ENCODE data around the gene NPAS3. TPM values are rescaled to one million over a fixed set of nuclear protein-coding genes. Genes with fewer than 3 reads are reported as not detected.

The NPAS3 gene
- total RNA-seq, 4 donors from 2014 or later: 0.13 to 1.1 (median 0.47) TPM; not detected in 1

- no peak overlapping the region for H3K4me3 ChIP-seq
- WGBS, 2 donors: 89 to 92% methylated on average over 4 of the region's 4 CpGs
- no peak for TF ChIP-seq POLR2A (IDR thresholded peaks at IDR 0.05)
- no peak for TF ChIP-seq CTCF (IDR thresholded peaks at IDR 0.05)
- intact Hi-C loops (cut with DNase I): no loop called here
- H3K27ac ChIP-seq: no peak overlapping the region
- DNase-seq: no peak
- no peaks in the 10 kb centered on the region for H3K36me3 ChIP-seq
- H3K4me1 ChIP-seq: no peaks in the 10 kb centered on the region
- no peaks in the 10 kb centered on the region for H3K27me3 ChIP-seq
- H3K9me3 ChIP-seq: no peaks in the 10 kb centered on the region
These were observed 648.1 kb downstream of the NPAS3 start for GRCh38 chr14:33586806-33587205.

GRCh38 chr14:33587791-33588190 is 649.1 kb downstream of the NPAS3 start:
- TF ChIP-seq CTCF (IDR thresholded peaks at IDR 0.05) (no peak), POLR2A (IDR thresholded peaks at IDR 0.05) (no peak)
- no peaks in the 10 kb centered on the region for H3K4me1 ChIP-seq
- H3K9me3 ChIP-seq: no peaks in the 10 kb centered on the region
- intact Hi-C loops (cut with DNase I): no loop called here
- no peaks in the 10 kb centered on the region for H3K27me3 ChIP-seq
- H3K27ac ChIP-seq: no peak overlapping the region
- H3K4me3 ChIP-seq: no peak overlapping the region
- no peak for DNase-seq
- H3K36me3 ChIP-seq: no peaks in the 10 kb centered on the region
- 72 to 92% methylated on average over 5 of the region's 5 CpGs for WGBS, 2 donors

GRCh38 chr14:33588771-33589170 is 650.1 kb downstream of the NPAS3 start:
- Histone ChIP-seq H3K36me3 (no peaks in the 10 kb centered on the region), H3K27me3 (no peaks in the 10 kb centered on the region), H3K4me1 (no peaks in the 10 kb centered on the region), H3K9me3 (no peaks in the 10 kb centered on the region), H3K4me3 (no peak overlapping the region), H3K27ac (no peak overlapping the region)
- intact Hi-C loops (cut with DNase I): no loop called here
- DNase-seq: no peak
- TF ChIP-seq POLR2A (IDR thresholded peaks at IDR 0.05): no peak
- no peak for TF ChIP-seq CTCF (IDR thresholded peaks at IDR 0.05)
- WGBS, 2 donors: 77 to 95% methylated on average over 1 to 4 of the region's 4 CpGs

GRCh38 chr14:33589334-33589733 is 650.7 kb downstream of the NPAS3 start:
- no peak overlapping the region for H3K27ac ChIP-seq
- no peaks in the 10 kb centered on the region for H3K36me3 ChIP-seq
- no peak overlapping the region for H3K4me3 ChIP-seq
- H3K4me1 ChIP-seq: no peaks in the 10 kb centered on the region
- DNase-seq: no peak
- 30 to 42% methylated on average over 3 of the region's 3 CpGs for WGBS, 2 donors
- no peaks in the 10 kb centered on the region for H3K9me3 ChIP-seq
- intact Hi-C loops (cut with DNase I): no loop called here
- no peak for TF ChIP-seq POLR2A (IDR thresholded peaks at IDR 0.05)
- no peak for TF ChIP-seq CTCF (IDR thresholded peaks at IDR 0.05)
- no peaks in the 10 kb centered on the region for H3K27me3 ChIP-seq

GRCh38 chr14:33590891-33591630 is 652.4 kb downstream of the NPAS3 start:
- no peak overlapping the region for H3K4me3 ChIP-seq
- H3K27me3 ChIP-seq: no peaks in the 10 kb centered on the region
- no peaks in the 10 kb centered on the region for H3K4me1 ChIP-seq
- WGBS, 2 donors: 80 to 87% methylated on average over 4 of the region's 4 CpGs
- intact Hi-C loops (cut with DNase I): no loop called here
- no peak overlapping the region for H3K27ac ChIP-seq
- no peaks in the 10 kb centered on the region for H3K36me3 ChIP-seq
- no peak for DNase-seq
- no peak for TF ChIP-seq CTCF (IDR thresholded peaks at IDR 0.05)
- no peak for TF ChIP-seq POLR2A (IDR thresholded peaks at IDR 0.05)
- H3K9me3 ChIP-seq: no peaks in the 10 kb centered on the region
